SW 1271 (cell line): ENCODE measurements around the gene SETD6.

Experiments used
- DNase-seq, 2 experiments: peaks; one replicate each; lab custom pipeline; 2025; lab: John Stamatoyannopoulos, UW

SETD6 gene

GRCh38 chr16:58507963-58508670, 7.2 kb upstream of the SETD6 start:
- no peak for DNase-seq

- DNase-seq = no peak
These were observed 6.6 kb upstream of the SETD6 start for GRCh38 chr16:58508671-58509251.

- DNase-seq = no peak
These were observed 5.8 kb upstream of the SETD6 start for GRCh38 chr16:58509256-58510096.

- no peak for DNase-seq
These were observed 5.1 kb upstream of the SETD6 start for GRCh38 chr16:58510097-58510775.

- DNase-seq = no peak
These were observed 4.3 kb upstream of the SETD6 start for GRCh38 chr16:58510776-58511628.

GRCh38 chr16:58511933-58512815, 3.1 kb upstream of the SETD6 start:
- DNase-seq = peak in 1 of 2 experiments; percentile 18

GRCh38 chr16:58513874-58514273, 1.4 kb upstream of the SETD6 start:
- no peak for DNase-seq

GRCh38 chr16:58515871-58516767, 802 bp downstream of the SETD6 start:
- no peak for DNase-seq

- no peak for DNase-seq
These were observed 1.4 kb downstream of the SETD6 start for GRCh38 chr16:58516768-58517107.

GRCh38 chr16:58518083-58518979, 3.0 kb downstream of the SETD6 start:
- no peak for DNase-seq

GRCh38 chr16:58518980-58519368, 3.7 kb downstream of the SETD6 start:
- no peak for DNase-seq

GRCh38 chr16:58519707-58520106, 4.4 kb downstream of the SETD6 start:
- DNase-seq = no peak

- no peak for DNase-seq
These were observed 14.9 kb downstream of the SETD6 start for GRCh38 chr16:58530179-58530578.

- DNase-seq = no peak
These were observed 17.1 kb downstream of the SETD6 start for GRCh38 chr16:58532414-58532813.

- DNase-seq = no peak
These were observed 18.6 kb downstream of the SETD6 start for GRCh38 chr16:58533751-58534470.

GRCh38 chr16:58535100-58535499, 19.8 kb downstream of the SETD6 start:
- no peak for DNase-seq

- no peak for DNase-seq
These were observed 21.0 kb downstream of the SETD6 start for GRCh38 chr16:58536278-58536677.
